Activated CD8-positive, alpha-beta memory T cell treated with anti-CD3 and anti-CD28 coated beads, Interleukin-2, amount 50 U/mL, for 48 hours (primary cell): Measurements from ENCODE around the gene CEP350.

Source experiments
- DNase-seq: peaks from one replicate; pipeline ENCODE4 v3.0.0-alpha.2; 2020

The CEP350 gene

GRCh38 chr1:180163041-180163440 lies 208.4 kb downstream of the CEP350 start:
- DNase-seq = no peak
